HG03520 (cell line): ENCODE results near the gene APOC1.
"Not testable (repeated sequence)": the region's sequence is repeated elsewhere in the genome, so short reads cannot be mapped to it uniquely, and the experiment has no call there.

ENCODE experiments used
- ATAC-seq: cut with Tn5 transposase; IDR thresholded peaks from one replicate; pipeline ENCODE4 v1.9.1; 2021; ENCODE audit warnings: mild to moderate bottlenecking, moderate library complexity; ENCODE audit not compliant: unreplicated experiment

APOC1 gene

DNA sequence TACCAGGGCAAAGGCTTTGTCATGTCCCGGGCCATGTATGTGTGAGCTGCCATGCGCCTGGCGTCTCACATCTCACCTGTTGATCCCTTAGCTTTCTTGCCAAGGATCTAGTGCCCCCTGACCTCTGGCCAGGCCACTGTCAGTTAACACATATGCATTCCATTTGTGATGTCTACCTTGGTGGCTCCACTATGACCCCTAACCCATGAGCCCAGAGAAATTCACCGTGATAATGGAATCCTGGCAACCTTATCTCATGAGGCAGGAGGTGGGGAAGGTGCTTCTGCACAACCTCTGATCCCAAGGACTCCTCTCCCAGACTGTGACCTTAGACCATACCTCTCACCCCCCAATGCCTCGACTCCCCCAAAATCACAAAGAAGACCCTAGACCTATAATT lies 26.1 kb upstream of the APOC1 start:
- not testable (repeated sequence) for ATAC-seq

DNA sequence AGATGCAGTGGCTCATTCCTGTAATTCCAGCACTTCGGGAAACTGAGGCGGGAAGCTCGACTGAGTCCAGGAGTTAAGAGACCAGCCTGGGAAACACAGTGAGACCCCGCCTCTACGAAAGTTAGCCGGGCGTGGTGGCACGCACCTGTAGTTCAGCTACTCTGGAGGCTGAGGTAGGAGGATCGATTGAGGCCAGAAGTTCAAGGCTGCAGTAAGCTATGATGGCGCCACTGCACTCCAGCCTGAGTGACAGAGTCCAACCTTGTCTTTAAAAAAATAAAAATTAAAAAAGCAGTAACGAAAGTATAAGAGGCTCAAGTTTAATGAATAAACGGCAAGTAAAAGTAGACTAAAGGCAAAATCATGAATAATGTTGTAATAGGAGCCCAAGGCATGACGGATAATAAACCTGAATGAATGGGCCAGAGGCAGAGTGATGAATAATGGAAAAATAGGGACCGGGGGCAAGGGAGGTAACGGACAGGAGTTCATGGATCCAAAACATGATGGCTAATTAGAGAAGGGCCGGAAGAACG lies 24.5 kb upstream of the APOC1 start:
- no peak for ATAC-seq

DNA sequence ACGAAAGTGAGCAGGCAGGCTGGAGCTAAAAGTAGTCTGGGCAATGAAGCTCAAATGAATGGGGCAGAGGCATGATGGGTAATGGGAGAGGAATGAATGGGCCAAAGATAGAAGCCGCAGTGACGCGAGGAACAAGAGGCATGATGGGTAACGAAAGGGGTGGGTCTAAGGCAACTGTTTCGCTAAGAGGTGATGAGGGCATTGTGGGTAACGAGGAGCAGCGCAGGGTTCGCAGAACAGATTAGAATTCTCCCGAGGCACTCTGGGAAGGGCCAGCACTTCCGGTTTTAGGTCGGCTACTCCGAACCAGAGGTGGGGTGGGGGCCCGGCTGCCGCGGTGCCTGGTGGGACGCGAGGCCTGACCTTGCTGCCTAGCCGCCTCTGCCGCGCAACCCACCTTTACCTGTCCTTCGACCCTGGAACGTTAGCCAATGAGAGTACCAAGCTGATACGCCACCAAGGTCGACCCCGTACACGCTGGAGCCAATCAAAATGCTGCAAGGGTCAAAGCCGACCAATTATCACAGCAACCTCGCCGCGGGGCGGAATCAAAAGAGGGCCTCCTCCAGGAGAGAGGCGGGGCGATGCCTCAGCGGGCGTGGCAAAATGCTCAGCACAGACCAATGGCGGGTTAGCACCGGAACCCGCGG lies 23.9 kb upstream of the APOC1 start:
- peak; percentile 76 for ATAC-seq

DNA sequence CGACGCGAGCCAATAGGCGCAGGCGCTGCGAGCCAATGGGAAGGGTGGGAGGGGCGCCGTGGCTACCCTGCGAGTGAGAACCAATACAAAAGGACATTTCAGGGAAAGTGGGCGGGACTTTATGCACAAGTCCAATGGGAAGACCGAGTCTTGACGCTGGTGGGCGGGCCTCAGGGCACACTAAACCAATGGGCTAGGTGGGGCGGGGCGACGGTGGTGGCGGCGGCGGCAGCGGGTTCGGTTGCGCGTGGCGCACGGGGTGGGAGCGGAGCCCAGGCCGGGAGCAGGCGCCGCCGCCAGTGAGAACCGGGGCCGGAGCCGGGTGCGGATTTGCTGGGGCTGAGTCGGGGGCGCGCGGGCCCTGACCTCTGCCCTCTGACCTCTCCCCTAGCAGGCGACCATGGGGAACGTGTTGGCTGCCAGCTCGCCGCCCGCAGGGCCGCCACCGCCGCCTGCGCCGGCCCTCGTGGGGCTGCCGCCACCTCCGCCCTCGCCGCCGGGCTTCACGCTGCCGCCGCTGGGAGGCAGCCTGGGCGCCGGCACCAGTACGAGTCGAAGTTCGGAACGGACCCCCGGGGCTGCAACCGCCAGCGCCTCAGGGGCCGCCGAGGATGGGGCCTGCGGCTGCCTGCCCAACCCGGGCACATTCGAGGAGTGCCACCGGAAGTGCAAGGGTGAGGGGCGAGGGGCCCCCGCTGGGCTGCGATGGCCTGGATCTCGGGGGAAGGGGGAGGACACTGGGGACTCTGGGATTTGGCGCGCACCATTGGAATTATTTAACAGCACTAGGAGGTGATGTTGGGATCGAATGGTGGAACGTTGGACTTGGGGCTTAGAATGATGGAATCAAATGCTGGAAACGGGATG lies 23.2 kb upstream of the APOC1 start, which contains the start of gene TOMM40:
Gene TOMM40 (plus strand): TSS at position 239 of the 867 bp plus-strand sequence. CDS start 162 bp downstream, at position 401.
- ATAC-seq = peak; percentile 56

GRCh38 chr19:44892932-44893331 lies 21.5 kb upstream of the APOC1 start:
- ATAC-seq = no peak

DNA sequence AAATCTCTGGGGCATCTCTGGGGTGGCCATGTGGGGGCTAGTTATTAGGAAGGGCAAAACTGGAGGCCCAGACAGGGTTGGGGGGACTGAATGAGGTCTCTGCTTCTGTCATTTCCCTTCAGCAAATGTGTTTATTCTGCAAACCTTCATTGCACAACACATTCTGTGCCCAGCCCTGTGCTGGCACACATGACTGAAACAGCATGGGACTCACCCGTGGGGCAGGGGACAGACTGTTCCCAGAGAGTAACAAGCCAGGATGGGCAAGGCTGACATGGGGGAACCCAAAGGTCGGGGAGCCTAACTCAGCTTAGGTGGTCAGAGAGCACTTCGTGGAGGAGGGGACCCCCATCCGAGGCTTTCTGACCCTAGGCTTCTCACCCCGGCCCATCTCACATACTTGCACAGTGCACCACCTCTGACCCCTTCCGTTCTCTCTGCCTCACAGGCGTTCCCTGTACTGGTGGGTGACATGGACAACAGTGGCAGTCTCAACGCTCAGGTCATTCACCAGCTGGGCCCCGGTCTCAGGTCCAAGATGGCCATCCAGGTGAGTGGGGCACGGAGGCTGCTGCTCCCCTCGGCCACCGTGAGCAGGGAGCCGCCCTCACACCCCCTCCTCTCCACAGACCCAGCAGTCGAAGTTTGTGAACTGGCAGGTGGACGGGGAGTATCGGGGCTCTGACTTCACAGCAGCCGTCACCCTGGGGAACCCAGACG lies 20.9 kb upstream of the APOC1 start:
- no peak for ATAC-seq

DNA sequence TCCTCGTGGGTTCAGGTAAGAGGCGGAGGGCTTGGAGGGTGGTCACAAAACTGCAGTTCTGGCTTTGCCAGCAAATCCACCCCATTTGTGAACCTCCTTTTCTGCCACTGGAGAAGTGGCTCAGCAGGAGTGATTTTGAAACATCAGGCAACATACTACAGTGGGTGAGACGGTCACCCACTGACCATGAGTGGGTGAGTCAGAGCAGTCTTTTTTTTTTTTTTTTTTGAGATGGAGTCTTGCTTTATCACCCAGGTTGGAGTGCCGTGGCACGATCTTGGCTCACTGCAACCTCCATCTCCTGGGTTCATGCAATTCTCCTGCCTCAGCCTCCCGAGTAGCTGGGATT lies 20.4 kb upstream of the APOC1 start:
- no peak for ATAC-seq

DNA sequence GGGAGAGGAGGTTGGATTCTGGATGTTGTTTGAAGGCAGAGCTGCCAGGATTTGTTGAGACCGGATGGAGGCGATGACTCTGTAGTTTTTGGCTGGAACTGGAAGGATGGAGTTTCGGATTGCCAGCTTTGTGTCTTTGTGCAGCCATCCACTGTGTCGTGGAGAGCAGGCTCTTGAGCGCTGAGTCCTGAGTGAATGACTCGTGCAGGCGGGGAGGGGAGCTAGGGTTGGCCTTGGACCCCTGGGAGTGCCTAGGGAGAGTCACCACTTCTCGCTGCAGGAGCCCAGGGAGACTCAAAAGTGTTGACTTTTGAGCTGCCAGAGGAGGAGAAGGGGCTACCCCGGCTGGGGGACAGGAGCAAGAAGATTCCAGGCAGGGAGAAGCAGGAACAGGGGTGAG lies 19.5 kb upstream of the APOC1 start:
- ATAC-seq = no peak

GRCh38 chr19:44897835-44898234 lies 16.6 kb upstream of the APOC1 start:
- no peak for ATAC-seq

- ATAC-seq = no peak
These were observed 13.8 kb upstream of the APOC1 start for GRCh38 chr19:44900328-44901244.

- no peak for ATAC-seq
These were observed 11.2 kb upstream of the APOC1 start for GRCh38 chr19:44903216-44903601.

- ATAC-seq = no peak
These were observed 10.6 kb upstream of the APOC1 start for GRCh38 chr19:44903602-44904425.

DNA sequence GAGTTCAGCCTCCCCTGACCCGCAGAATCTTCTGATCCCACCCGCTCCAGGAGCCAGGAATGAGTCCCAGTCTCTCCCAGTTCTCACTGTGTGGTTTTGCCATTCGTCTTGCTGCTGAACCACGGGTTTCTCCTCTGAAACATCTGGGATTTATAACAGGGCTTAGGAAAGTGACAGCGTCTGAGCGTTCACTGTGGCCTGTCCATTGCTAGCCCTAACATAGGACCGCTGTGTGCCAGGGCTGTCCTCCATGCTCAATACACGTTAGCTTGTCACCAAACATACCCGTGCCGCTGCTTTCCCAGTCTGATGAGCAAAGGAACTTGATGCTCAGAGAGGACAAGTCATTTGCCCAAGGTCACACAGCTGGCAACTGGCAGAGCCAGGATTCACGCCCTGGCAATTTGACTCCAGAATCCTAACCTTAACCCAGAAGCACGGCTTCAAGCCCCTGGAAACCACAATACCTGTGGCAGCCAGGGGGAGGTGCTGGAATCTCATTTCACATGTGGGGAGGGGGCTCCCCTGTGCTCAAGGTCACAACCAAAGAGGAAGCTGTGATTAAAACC lies 9.9 kb upstream of the APOC1 start:
- ATAC-seq = no peak

- no peak for ATAC-seq
These were observed 8.8 kb upstream of the APOC1 start, which contains the start of gene APOE for GRCh38 chr19:44905437-44906160. TSS of gene APOE (plus strand) at chr19:44905796. CDS start at chr19:44906625, 829 bp downstream.

DNA sequence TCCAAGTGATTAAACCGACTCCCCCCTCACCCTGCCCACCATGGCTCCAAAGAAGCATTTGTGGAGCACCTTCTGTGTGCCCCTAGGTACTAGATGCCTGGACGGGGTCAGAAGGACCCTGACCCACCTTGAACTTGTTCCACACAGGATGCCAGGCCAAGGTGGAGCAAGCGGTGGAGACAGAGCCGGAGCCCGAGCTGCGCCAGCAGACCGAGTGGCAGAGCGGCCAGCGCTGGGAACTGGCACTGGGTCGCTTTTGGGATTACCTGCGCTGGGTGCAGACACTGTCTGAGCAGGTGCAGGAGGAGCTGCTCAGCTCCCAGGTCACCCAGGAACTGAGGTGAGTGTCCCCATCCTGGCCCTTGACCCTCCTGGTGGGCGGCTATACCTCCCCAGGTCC lies 6.8 kb upstream of the APOC1 start:
- no peak for ATAC-seq

GRCh38 chr19:44908074-44908835 lies 6.2 kb upstream of the APOC1 start:
- no peak for ATAC-seq

DNA sequence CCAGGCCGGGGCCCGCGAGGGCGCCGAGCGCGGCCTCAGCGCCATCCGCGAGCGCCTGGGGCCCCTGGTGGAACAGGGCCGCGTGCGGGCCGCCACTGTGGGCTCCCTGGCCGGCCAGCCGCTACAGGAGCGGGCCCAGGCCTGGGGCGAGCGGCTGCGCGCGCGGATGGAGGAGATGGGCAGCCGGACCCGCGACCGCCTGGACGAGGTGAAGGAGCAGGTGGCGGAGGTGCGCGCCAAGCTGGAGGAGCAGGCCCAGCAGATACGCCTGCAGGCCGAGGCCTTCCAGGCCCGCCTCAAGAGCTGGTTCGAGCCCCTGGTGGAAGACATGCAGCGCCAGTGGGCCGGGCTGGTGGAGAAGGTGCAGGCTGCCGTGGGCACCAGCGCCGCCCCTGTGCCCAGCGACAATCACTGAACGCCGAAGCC lies 5.6 kb upstream of the APOC1 start:
- no peak for ATAC-seq

- no peak for ATAC-seq
These were observed 4.6 kb upstream of the APOC1 start for GRCh38 chr19:44909775-44910174.
